ENCODE measurements around the gene GPR55.

Gene GPR55

GRCh38 chr2:230877759-230878598, 47.1 kb downstream of the GPR55 start:
- DNase-seq: no peak

- DNase-seq: no peak
Measured at GRCh38 chr2:230877116-230877758, 47.8 kb downstream of the GPR55 start.

- no peak for DNase-seq
Measured at GRCh38 chr2:230875347-230876315, 49.4 kb downstream of the GPR55 start.

- DNase-seq: no peak
Measured at GRCh38 chr2:230874876-230875275, 50.2 kb downstream of the GPR55 start.

- no peak for DNase-seq
Measured at GRCh38 chr2:230874456-230874855, 50.6 kb downstream of the GPR55 start.

GRCh38 chr2:230873661-230874401, 51.2 kb downstream of the GPR55 start:
- DNase-seq: peak; percentile 24

- DNase-seq: no peak
Measured at GRCh38 chr2:230872968-230873660, 51.9 kb downstream of the GPR55 start.

- no peak for DNase-seq
Measured at GRCh38 chr2:230872151-230872967, 52.7 kb downstream of the GPR55 start.

GRCh38 chr2:230871361-230872150, 53.5 kb downstream of the GPR55 start:
- DNase-seq: no peak

- DNase-seq: no peak
Measured at GRCh38 chr2:230870544-230871360, 54.3 kb downstream of the GPR55 start.

GRCh38 chr2:230869914-230870543, 55.0 kb downstream of the GPR55 start:
- DNase-seq: no peak

- no peak for DNase-seq
Measured at GRCh38 chr2:230868947-230869913, 55.8 kb downstream of the GPR55 start.

- no peak for DNase-seq
Measured at GRCh38 chr2:230868161-230868946, 56.7 kb downstream of the GPR55 start.

GRCh38 chr2:230866756-230867523, 58.1 kb downstream of the GPR55 start:
- peak; percentile 54 for DNase-seq

Measured in activated naive CD4-positive, alpha-beta T cell treated with Interleukin-2 at 50 U/mL for 16 hours (primary cell).